Esophagus muscularis mucosa (tissue), 4 donors: ENCODE results near the gene ROBO1.

Experiments
- EP300 ChIP-seq: sonication (generic); formaldehyde crosslinking; IDR thresholded peaks from one replicate; pipeline ENCODE4 v1.6.1; 2017; ENCODE audit warnings: antibody characterized with exemption
- POLR2A ChIP-seq: fragments of 450-650 bp; IDR thresholded peaks from one replicate; pipeline ENCODE4 v1.6.1; 2017; ENCODE audit warnings: antibody characterized with exemption, moderate library complexity, mild to moderate bottlenecking, low read depth
- POLR2AphosphoS5 ChIP-seq, 2 donors: sonication (generic); formaldehyde crosslinking; IDR thresholded peaks; one replicate each; pipeline ENCODE4 v1.6.1; 2017; ENCODE audit warnings: antibody characterized with exemption in 2 of 2
- TF ChIP-seq, protein P1 (sequence below), 3 experiments: fragments of 200-600 bp in 2 of 3; fragments of 450-650 bp in 1 of 3; sonication (generic) in 2 of 3; IDR thresholded peaks; one replicate each; pipeline ENCODE4 v1.5.1; 2017 to 2019; ENCODE audit warnings: antibody characterized with exemption in 3 of 3, mild to moderate bottlenecking in 2 of 3, moderate library complexity in 1 of 3

- TF ChIP-seq POLR2A (no peak), POLR2AphosphoS5 (IDR thresholded peaks at IDR 0.05) (no peak), EP300 (no peak)
- TF ChIP-seq, protein P1, sequence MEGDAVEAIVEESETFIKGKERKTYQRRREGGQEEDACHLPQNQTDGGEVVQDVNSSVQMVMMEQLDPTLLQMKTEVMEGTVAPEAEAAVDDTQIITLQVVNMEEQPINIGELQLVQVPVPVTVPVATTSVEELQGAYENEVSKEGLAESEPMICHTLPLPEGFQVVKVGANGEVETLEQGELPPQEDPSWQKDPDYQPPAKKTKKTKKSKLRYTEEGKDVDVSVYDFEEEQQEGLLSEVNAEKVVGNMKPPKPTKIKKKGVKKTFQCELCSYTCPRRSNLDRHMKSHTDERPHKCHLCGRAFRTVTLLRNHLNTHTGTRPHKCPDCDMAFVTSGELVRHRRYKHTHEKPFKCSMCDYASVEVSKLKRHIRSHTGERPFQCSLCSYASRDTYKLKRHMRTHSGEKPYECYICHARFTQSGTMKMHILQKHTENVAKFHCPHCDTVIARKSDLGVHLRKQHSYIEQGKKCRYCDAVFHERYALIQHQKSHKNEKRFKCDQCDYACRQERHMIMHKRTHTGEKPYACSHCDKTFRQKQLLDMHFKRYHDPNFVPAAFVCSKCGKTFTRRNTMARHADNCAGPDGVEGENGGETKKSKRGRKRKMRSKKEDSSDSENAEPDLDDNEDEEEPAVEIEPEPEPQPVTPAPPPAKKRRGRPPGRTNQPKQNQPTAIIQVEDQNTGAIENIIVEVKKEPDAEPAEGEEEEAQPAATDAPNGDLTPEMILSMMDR (IDR thresholded peaks at IDR 0.05): no peak
These were observed 810.3 kb downstream of the ROBO1 start for GRCh38 chr3:78957456-78957855.
